Glutamatergic neuron (in vitro differentiated cells): ENCODE data around the gene C1orf116. TPM values are rescaled to one million over a fixed set of nuclear protein-coding genes. Genes with fewer than 3 reads are reported as not detected.
A peak's percentile ranks its signal among the peaks of the same experiment; 100 is the strongest.

Experiments used
- DNase-seq: peaks from one replicate; pipeline ENCODE4 v3.0.0; 2022
- H3K27ac Mint-ChIP-seq: one replicate; pipeline ENCODE4 v1.8.0; 2020; ENCODE audit warnings: mild to moderate bottlenecking, mixed read lengths, inconsistent platforms; ENCODE audit not compliant: unreplicated experiment
- H3K27me3 Mint-ChIP-seq: one replicate; pipeline ENCODE4 v1.8.0; 2020; ENCODE audit warnings: mild to moderate bottlenecking, moderate library complexity, mixed read lengths, inconsistent platforms; ENCODE audit not compliant: unreplicated experiment
- H3K36me3 Mint-ChIP-seq: one replicate; pipeline ENCODE4 v1.8.0; 2020; ENCODE audit warnings: mild to moderate bottlenecking, mixed read lengths, inconsistent platforms; ENCODE audit not compliant: unreplicated experiment
- H3K4me1 Mint-ChIP-seq: one replicate; pipeline ENCODE4 v1.8.0; 2020; ENCODE audit warnings: mild to moderate bottlenecking, low read depth, mixed read lengths, inconsistent platforms; ENCODE audit not compliant: unreplicated experiment
- H3K4me3 Mint-ChIP-seq: one replicate; pipeline ENCODE4 v1.8.0; 2020; ENCODE audit warnings: mild to moderate bottlenecking, mixed read lengths, inconsistent platforms; ENCODE audit not compliant: unreplicated experiment
- H3K9me3 Mint-ChIP-seq: one replicate; pipeline ENCODE4 v1.8.0; 2020; ENCODE audit warnings: mild to moderate bottlenecking, moderate library complexity, mixed read lengths, inconsistent platforms; ENCODE audit not compliant: unreplicated experiment
- CTCF ChIP-seq: fragments of 200-600 bp; sonication (generic); IDR thresholded peaks from one replicate; pipeline ENCODE4 v1.5.0; 2021; ENCODE audit not compliant: partially characterized antibody, unreplicated experiment
- total RNA-seq: library from RNA; stranded (reverse); fragmentation: NEBNext Ultra II Directional; extraction: Animal tissue kit (Norgen Biotek cat#: 25700); gene quantifications from one replicate; pipeline ENCODE4 v1.2.1, GENCODE V29; 2021; ENCODE audit not compliant: unreplicated experiment

The C1orf116 gene
- total RNA-seq, 1 donor from 2014 or later = not detected

GRCh38 chr1:207062058-207062457 is 29.5 kb upstream of the C1orf116 start:
- H3K4me3 Mint-ChIP-seq = no peak overlapping the region

GRCh38 chr1:207060596-207060995 is 28.0 kb upstream of the C1orf116 start:
- peaks cover 8% of the 10 kb centered on the region for H3K4me1 Mint-ChIP-seq
- H3K9me3 Mint-ChIP-seq = no peaks in the 10 kb centered on the region
- H3K27ac Mint-ChIP-seq = no peak overlapping the region
- no peak for DNase-seq
- TF ChIP-seq CTCF = no peak
- no peaks in the 10 kb centered on the region for H3K36me3 Mint-ChIP-seq
- no peak overlapping the region for H3K4me3 Mint-ChIP-seq
- no peaks in the 10 kb centered on the region for H3K27me3 Mint-ChIP-seq

More at GRCh38 chr1:207062058-207062457, 29.5 kb upstream of the C1orf116 start:
- Mint-ChIP-seq H3K27ac (no peak overlapping the region), H3K36me3 (no peaks in the 10 kb centered on the region), H3K27me3 (no peaks in the 10 kb centered on the region), H3K4me1 (peaks cover 8% of the 10 kb centered on the region), H3K9me3 (no peaks in the 10 kb centered on the region)
- TF ChIP-seq CTCF = no peak
- DNase-seq = no peak

- Mint-ChIP-seq H3K27ac (no peak overlapping the region), H3K4me3 (no peak overlapping the region), H3K27me3 (no peaks in the 10 kb centered on the region), H3K4me1 (peaks cover 8% of the 10 kb centered on the region), H3K36me3 (no peaks in the 10 kb centered on the region), H3K9me3 (no peaks in the 10 kb centered on the region)
- no peak for TF ChIP-seq CTCF
- DNase-seq = no peak
Measured at GRCh38 chr1:207059881-207060280, 27.3 kb upstream of the C1orf116 start.

- no peak for DNase-seq
- peaks cover 8% of the 10 kb centered on the region for H3K4me1 Mint-ChIP-seq
- H3K36me3 Mint-ChIP-seq = no peaks in the 10 kb centered on the region
- TF ChIP-seq CTCF = peak; percentile 29
- no peak overlapping the region for H3K4me3 Mint-ChIP-seq
- peak overlapping the region; percentile 26 for H3K27ac Mint-ChIP-seq
- H3K27me3 Mint-ChIP-seq = no peaks in the 10 kb centered on the region
- no peaks in the 10 kb centered on the region for H3K9me3 Mint-ChIP-seq
Measured at GRCh38 chr1:207058878-207059867, 26.6 kb upstream of the C1orf116 start.

GRCh38 chr1:207058252-207058651 is 25.7 kb upstream of the C1orf116 start:
- Mint-ChIP-seq H3K4me1 (peaks cover 8% of the 10 kb centered on the region), H3K27me3 (no peaks in the 10 kb centered on the region), H3K36me3 (no peaks in the 10 kb centered on the region), H3K4me3 (no peak overlapping the region), H3K27ac (no peak overlapping the region), H3K9me3 (no peaks in the 10 kb centered on the region)
- no peak for TF ChIP-seq CTCF
- DNase-seq = no peak
